Choroid plexus epithelial cell (primary cell): ENCODE measurements around the gene TMEM175.

Source experiments
- DNase-seq: peaks from one replicate; pipeline ENCODE4 v3.0.0-alpha.2; 2010; ENCODE audit warnings: low read depth
- H3K4me3 ChIP-seq: 2 replicates; pipeline ENCODE4 v1.5.1; 2011; ENCODE audit warnings: low read depth, mild to moderate bottlenecking, control low read depth, low read length, moderate library complexity
- CTCF ChIP-seq: conservative IDR thresholded peaks from 2 replicates; pipeline ENCODE4 v1.5.1; 2011; ENCODE audit warnings: low read depth, mild to moderate bottlenecking, control low read depth, inconsistent platforms, low read length, moderate library complexity

Gene TMEM175

DNA sequence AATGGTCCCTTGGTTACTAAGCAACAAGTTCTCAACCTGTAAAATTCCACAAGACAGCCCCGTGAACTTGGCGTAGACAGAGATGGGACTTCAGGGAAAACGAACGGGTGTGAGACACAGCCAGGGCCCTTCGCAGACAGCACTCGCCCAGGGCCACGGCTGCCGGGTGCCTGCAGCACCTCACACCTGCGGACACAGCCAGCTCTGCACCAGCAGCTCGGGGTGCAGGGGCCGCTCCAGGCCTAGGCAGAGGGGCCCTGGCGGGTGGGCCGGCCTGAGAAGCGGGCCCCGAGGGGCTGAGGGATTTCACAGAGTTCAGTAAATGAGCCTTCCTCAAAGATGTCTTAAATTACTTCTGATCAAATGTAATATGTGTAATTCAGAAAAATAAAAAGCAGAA is 34.1 kb upstream of the TMEM175 start:
- no peak for DNase-seq
- H3K4me3 ChIP-seq = no peak overlapping the region
- TF ChIP-seq CTCF = no peak

DNA sequence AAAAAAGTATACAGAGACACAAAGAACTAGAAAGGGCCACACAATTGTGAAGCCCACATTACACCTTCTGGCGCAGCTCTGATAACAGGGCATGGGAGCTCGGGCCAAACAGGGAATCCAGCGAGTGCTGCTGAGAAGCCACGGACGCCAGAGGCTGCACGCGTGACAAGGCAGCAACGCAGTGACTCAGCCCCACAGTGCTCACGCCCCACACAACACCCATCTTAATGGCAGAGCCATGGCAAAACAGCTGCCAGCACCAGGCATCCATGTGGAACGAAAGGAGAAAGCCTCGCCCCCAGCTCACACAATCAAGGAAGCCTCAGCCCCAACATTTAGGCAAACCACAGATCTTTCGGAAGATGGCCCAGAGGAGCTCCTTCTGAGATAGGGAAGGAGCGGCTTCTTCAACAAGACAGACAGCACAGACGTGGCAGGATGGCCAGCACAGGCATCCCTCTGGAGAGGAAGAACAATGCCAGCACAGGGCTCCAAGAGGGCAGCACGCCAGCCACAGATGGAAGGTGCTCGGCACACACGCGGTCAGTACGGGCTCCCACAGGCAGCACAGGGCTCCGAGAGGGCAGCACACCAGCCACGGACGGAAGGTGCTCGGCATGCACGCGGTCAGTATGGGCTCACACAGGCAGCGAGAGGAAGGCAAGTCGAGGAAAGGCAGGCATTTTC is 33.2 kb upstream of the TMEM175 start:
- TF ChIP-seq CTCF = no peak
- no peak for DNase-seq
- H3K4me3 ChIP-seq = no peak overlapping the region

GRCh38 chr4:899556-899906 is 32.7 kb upstream of the TMEM175 start:
- DNase-seq = no peak
- H3K4me3 ChIP-seq = no peak overlapping the region
- no peak for TF ChIP-seq CTCF

DNA sequence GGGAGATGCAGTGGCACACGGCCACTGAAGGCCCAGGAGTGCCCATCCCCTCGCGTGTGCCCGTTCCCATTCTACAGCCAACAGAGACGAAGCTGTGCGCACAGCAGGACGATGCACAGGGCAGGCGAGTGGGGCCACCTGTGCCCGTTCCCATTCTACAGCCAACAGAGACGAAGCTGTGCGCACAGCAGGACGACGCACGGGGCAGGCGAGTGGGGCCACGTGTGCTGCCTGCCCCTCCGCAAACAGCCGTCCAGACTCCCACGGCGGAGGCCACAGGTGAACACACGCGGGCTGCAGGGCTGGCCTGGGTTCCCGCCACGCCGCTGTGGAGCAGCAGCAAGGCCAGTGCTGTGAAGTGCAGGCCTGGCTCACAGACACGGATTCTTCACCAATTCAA is 32.2 kb upstream of the TMEM175 start:
- DNase-seq = no peak
- TF ChIP-seq CTCF = no peak
- H3K4me3 ChIP-seq = no peak overlapping the region

GRCh38 chr4:900721-901120 is 31.5 kb upstream of the TMEM175 start:
- H3K4me3 ChIP-seq = no peak overlapping the region
- DNase-seq = no peak
- TF ChIP-seq CTCF = no peak

DNA sequence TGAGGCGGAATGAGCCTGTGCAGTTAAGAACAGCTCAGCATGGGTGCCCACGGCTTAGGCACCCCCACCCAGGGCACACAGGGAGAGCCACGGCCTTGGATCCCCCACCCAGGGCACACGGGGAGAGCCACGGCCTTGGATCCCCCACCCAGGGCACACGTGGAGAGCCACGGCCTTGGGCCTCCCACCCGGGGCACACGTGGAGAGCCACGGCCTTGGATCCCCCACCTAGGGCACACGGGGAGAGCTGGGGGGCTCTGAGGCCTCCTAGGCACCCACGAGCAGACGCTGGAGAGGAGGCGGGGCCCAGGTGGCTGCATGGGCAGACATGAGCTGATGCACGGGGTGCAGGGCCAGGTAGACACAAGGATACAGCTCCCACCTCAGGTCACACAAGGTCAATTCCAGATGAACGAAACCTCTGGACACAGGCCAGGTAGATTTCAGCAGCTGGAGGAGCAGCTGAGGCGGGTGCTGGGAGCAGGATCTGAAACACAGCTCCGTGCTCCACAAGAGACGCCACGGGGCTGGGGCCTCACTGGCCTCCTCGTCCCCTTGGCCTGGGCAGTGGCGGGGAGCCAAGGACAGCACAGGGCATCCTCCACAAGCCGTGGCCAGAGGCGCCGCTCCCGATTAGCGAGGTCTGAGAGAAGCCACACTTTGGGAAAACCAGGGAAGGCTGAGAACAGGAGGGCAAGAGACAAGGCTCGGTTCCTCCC is 30.9 kb upstream of the TMEM175 start:
- TF ChIP-seq CTCF = no peak
- H3K4me3 ChIP-seq = no peak overlapping the region
- no peak for DNase-seq
